ENCODE results near the gene DOCK2. TPM values are rescaled to one million over a fixed set of nuclear protein-coding genes. Genes with fewer than 3 reads are reported as not detected.

The DOCK2 gene
- total and polyA plus RNA-seq, 2 of the 8 experiments (the other 6 are each of a cell fraction or from before 2014, with no cell fraction given): 3.9 to 5.7 TPM

GRCh38 chr5:169847519-169847918 lies 210.4 kb downstream of the DOCK2 start:
- Histone ChIP-seq H3K14ac (ENCODE audit: insufficient read length) (no peak overlapping the region), H3K79me2 (ENCODE audit: control insufficient read depth in 1 of 2, insufficient read depth in 2 of 2, low read length in 2 of 2) (no peaks in the 10 kb centered on the region), H2BK5ac (ENCODE audit: low read depth, low read length) (no peak overlapping the region), H3K27ac (ENCODE audit: low read depth, low read length) (no peak overlapping the region), H3K56ac (replicated peaks; ENCODE audit: insufficient read length, low read depth, low read length) (no peak overlapping the region), H2BK12ac (ENCODE audit: low read depth, low read length) (no peak overlapping the region), H3K23me2 (ENCODE audit: low read depth, low read length) (no peaks in the 10 kb centered on the region), H4K91ac (replicated peaks; ENCODE audit: insufficient read length, low read length) (no peak overlapping the region), H3K27me3 (replicated peaks in 1 of 4; ENCODE audit: control insufficient read depth in 3 of 4, extremely low read depth in 1 of 4, insufficient read depth in 3 of 4, low read length in 3 of 4) (no peaks in the 10 kb centered on the region), H3K4me1 (replicated peaks in 1 of 4; ENCODE audit: control insufficient read depth in 3 of 4, insufficient read depth in 4 of 4, low read length in 3 of 4) (no peaks in the 10 kb centered on the region), H4K8ac (ENCODE audit: extremely low read depth, insufficient read depth, low read length) (no peak overlapping the region), H3K9ac (replicated peaks in 1 of 4; ENCODE audit: extremely low read depth in 1 of 4, low read depth in 3 of 4, low read length in 3 of 4) (no peak overlapping the region), H3K4ac (replicated peaks; ENCODE audit: insufficient read length, low read depth, low read length) (no peak overlapping the region), H2BK15ac (ENCODE audit: low read length) (no peak overlapping the region), H4K20me1 (replicated peaks in 1 of 2; ENCODE audit: control insufficient read depth in 1 of 2, insufficient read depth in 2 of 2, low read length in 2 of 2) (no peaks in the 10 kb centered on the region), H2BK20ac (ENCODE audit: low read length) (no peak overlapping the region), H3K36me3 (ENCODE audit: control insufficient read depth in 2 of 4, insufficient read depth in 4 of 4, low read length in 3 of 4) (no peaks in the 10 kb centered on the region; a peak in 1 of 8 replicates), H3K9me3 (ENCODE audit: insufficient read depth in 2 of 2, low read depth in 1 of 2, low read length in 1 of 2) (peaks cover 4 to 11% of the 10 kb centered on the region in 2 experiments; a peak in 3 of 4 replicates), H3K79me1 (ENCODE audit: low read depth, low read length) (no peaks in the 10 kb centered on the region), H2AFZ (ENCODE audit: low read length) (no peak overlapping the region), H3K18ac (ENCODE audit: extremely low read depth, low read length) (no peak overlapping the region), H3K23ac (ENCODE audit: insufficient read length) (no peak overlapping the region), H2BK120ac (replicated peaks; ENCODE audit: low read depth, low read length) (no peak overlapping the region), H2AK5ac (ENCODE audit: low read depth, low read length) (no peak overlapping the region), H4K5ac (ENCODE audit: insufficient read length, low read depth, low read length) (no peak overlapping the region), H3K4me2 (ENCODE audit: insufficient read depth in 1 of 2, low read depth in 2 of 2, low read length in 2 of 2) (no peak overlapping the region), H3K4me3 (ENCODE audit: extremely low read depth in 1 of 4, insufficient read depth in 2 of 4, low read depth in 3 of 4, low read length in 4 of 4) (no peak overlapping the region)
- no peak for DNase-seq (ENCODE audit: low read depth in 1 of 2, low spot score in 2 of 2)
- 100% methylated on average over 1 of the region's 1 CpG; no CpG with 5 or more reads in 1 of the 2 experiments for WGBS, 2 experiments (ENCODE audit: extremely low coverage in 1 of 2, insufficient coverage in 1 of 2, insufficient read length in 1 of 2, insufficient replicate concordance in 2 of 2, low coverage in 1 of 2, low lambda C conversion rate in 2 of 2, missing lambda C conversion rate in 1 of 2)
- ChIA-PET POLR2A (ENCODE audit: partially characterized antibody) (no interaction called here), CTCF (ENCODE audit: partially characterized antibody) (interaction anchor here (0.7 kb wide), 1 partner anchor 9 kb away, joined by 3 read pairs; no protein-coding TSS in a partner anchor)
- no peak for FAIRE-seq
- TF ChIP-seq GTF2F1 (IDR thresholded peaks at IDR 0.05; ENCODE audit: borderline replicate concordance, low read depth, low read length) (no peak), CHD2 (IDR thresholded peaks at IDR 0.05; ENCODE audit: low read length) (no peak), RFX5 (IDR thresholded peaks at IDR 0.05; ENCODE audit: borderline replicate concordance, low read depth, low read length) (no peak), TEAD4 (IDR thresholded peaks at IDR 0.05; ENCODE audit: low read depth, low read length) (no peak), RBBP5 (IDR thresholded peaks at IDR 0.05; ENCODE audit: borderline replicate concordance, low read depth, low read length) (no peak)
